ES-I3 (cell line): ENCODE results near the gene RAPGEF1.

Experiments
- H3K36me3 ChIP-seq: 2 replicates; pipeline ENCODE4 v1.6.1; 2013; ENCODE audit warnings: mild to moderate bottlenecking, low read length, control low read depth, moderate library complexity; ENCODE audit not compliant: insufficient read depth
- H3K4me1 ChIP-seq: 2 replicates; pipeline ENCODE4 v1.6.1; 2013; ENCODE audit warnings: mild to moderate bottlenecking, control low read depth, low read length; ENCODE audit not compliant: insufficient read depth
- H3K9ac ChIP-seq: 2 replicates; pipeline ENCODE4 v1.6.1; 2013; ENCODE audit warnings: low read depth, mild to moderate bottlenecking, low read length, moderate library complexity
- H3K9me3 ChIP-seq: 2 replicates; pipeline ENCODE4 v1.6.1; 2013; ENCODE audit warnings: mild to moderate bottlenecking, low read length, moderate library complexity; ENCODE audit not compliant: control insufficient read depth, insufficient read depth

RAPGEF1 gene

GRCh38 chr9:131728546-131728910, 11.3 kb downstream of the RAPGEF1 start:
- Histone ChIP-seq H3K9me3 (no peaks in the 10 kb centered on the region), H3K36me3 (no peaks in the 10 kb centered on the region), H3K9ac (no peak overlapping the region), H3K4me1 (peaks cover 46% of the 10 kb centered on the region)

- H3K4me1 ChIP-seq: peaks cover 43% of the 10 kb centered on the region
- H3K36me3 ChIP-seq: no peaks in the 10 kb centered on the region
- no peak overlapping the region for H3K9ac ChIP-seq
- no peaks in the 10 kb centered on the region for H3K9me3 ChIP-seq
Observed at GRCh38 chr9:131727795-131728545, 11.9 kb downstream of the RAPGEF1 start.

GRCh38 chr9:131727184-131727759, 12.6 kb downstream of the RAPGEF1 start:
- Histone ChIP-seq H3K9ac (no peak overlapping the region), H3K4me1 (peaks cover 36% of the 10 kb centered on the region), H3K36me3 (no peaks in the 10 kb centered on the region), H3K9me3 (no peaks in the 10 kb centered on the region)

GRCh38 chr9:131724683-131725082, 15.2 kb downstream of the RAPGEF1 start:
- Histone ChIP-seq H3K9ac (no peak overlapping the region), H3K4me1 (peaks cover 20% of the 10 kb centered on the region), H3K9me3 (no peaks in the 10 kb centered on the region), H3K36me3 (no peaks in the 10 kb centered on the region)

GRCh38 chr9:131723632-131724031, 16.2 kb downstream of the RAPGEF1 start:
- Histone ChIP-seq H3K9me3 (no peaks in the 10 kb centered on the region), H3K36me3 (no peaks in the 10 kb centered on the region), H3K4me1 (peaks cover 16% of the 10 kb centered on the region)

GRCh38 chr9:131722255-131722654, 17.6 kb downstream of the RAPGEF1 start:
- H3K36me3 ChIP-seq: no peaks in the 10 kb centered on the region
- H3K9ac ChIP-seq: no peak overlapping the region
- H3K9me3 ChIP-seq: no peaks in the 10 kb centered on the region
- H3K4me1 ChIP-seq: peaks cover 2% of the 10 kb centered on the region; the same call in 1 of the 2 replicates

More at GRCh38 chr9:131723632-131724031, 16.2 kb downstream of the RAPGEF1 start:
- no peak overlapping the region for H3K9ac ChIP-seq

- Histone ChIP-seq H3K36me3 (no peaks in the 10 kb centered on the region), H3K9ac (no peak overlapping the region), H3K9me3 (no peaks in the 10 kb centered on the region), H3K4me1 (no peaks in the 10 kb centered on the region)
Observed at GRCh38 chr9:131721076-131721475, 18.8 kb downstream of the RAPGEF1 start.

GRCh38 chr9:131720330-131720729, 19.5 kb downstream of the RAPGEF1 start:
- Histone ChIP-seq H3K9me3 (no peaks in the 10 kb centered on the region), H3K36me3 (no peaks in the 10 kb centered on the region), H3K4me1 (no peaks in the 10 kb centered on the region), H3K9ac (no peak overlapping the region)

GRCh38 chr9:131719262-131719908, 20.5 kb downstream of the RAPGEF1 start:
- Histone ChIP-seq H3K4me1 (no peaks in the 10 kb centered on the region), H3K9ac (no peak overlapping the region), H3K9me3 (no peaks in the 10 kb centered on the region), H3K36me3 (no peaks in the 10 kb centered on the region)

GRCh38 chr9:131717719-131718460, 22.0 kb downstream of the RAPGEF1 start:
- Histone ChIP-seq H3K9me3 (no peaks in the 10 kb centered on the region), H3K9ac (no peak overlapping the region), H3K36me3 (peaks cover 2% of the 10 kb centered on the region; the same call in 1 of the 2 replicates), H3K4me1 (peaks cover 3% of the 10 kb centered on the region)

GRCh38 chr9:131715906-131716305, 24.0 kb downstream of the RAPGEF1 start:
- Histone ChIP-seq H3K36me3 (peaks cover 2% of the 10 kb centered on the region; the same call in 1 of the 2 replicates), H3K4me1 (peaks cover 13% of the 10 kb centered on the region), H3K9me3 (no peaks in the 10 kb centered on the region), H3K9ac (no peak overlapping the region)

GRCh38 chr9:131714821-131715220, 25.1 kb downstream of the RAPGEF1 start:
- Histone ChIP-seq H3K36me3 (peaks cover 2% of the 10 kb centered on the region; the same call in 1 of the 2 replicates), H3K9ac (no peak overlapping the region), H3K9me3 (no peaks in the 10 kb centered on the region), H3K4me1 (peaks cover 19% of the 10 kb centered on the region)

GRCh38 chr9:131714161-131714646, 25.7 kb downstream of the RAPGEF1 start:
- Histone ChIP-seq H3K9ac (no peak overlapping the region), H3K4me1 (peaks cover 25% of the 10 kb centered on the region)

GRCh38 chr9:131713016-131713415, 26.9 kb downstream of the RAPGEF1 start:
- peaks cover 2% of the 10 kb centered on the region; the same call in 1 of the 2 replicates for H3K36me3 ChIP-seq
- H3K4me1 ChIP-seq: peaks cover 32% of the 10 kb centered on the region
- no peak overlapping the region for H3K9ac ChIP-seq
- H3K9me3 ChIP-seq: no peaks in the 10 kb centered on the region

More at GRCh38 chr9:131714161-131714646, 25.7 kb downstream of the RAPGEF1 start:
- Histone ChIP-seq H3K36me3 (peaks cover 2% of the 10 kb centered on the region; the same call in 1 of the 2 replicates), H3K9me3 (no peaks in the 10 kb centered on the region)
